ENCODE results near the gene UTS2.

UTS2 gene

GRCh38 chr1:7863756-7864328 lies 11.0 kb upstream of the UTS2 start:
- DNase-seq (ENCODE audit: low read depth) = no peak
- H3K4me3 ChIP-seq (ENCODE audit: low read depth, low read length) = no peak overlapping the region
- in situ Hi-C loops (cut with HindIII; ENCODE audit: low sequenced_read_pairs) = no loop called here
- no peak for TF ChIP-seq CTCF (IDR thresholded peaks at IDR 0.05; ENCODE audit: low read depth, low read length, missing control alignments)

- TF ChIP-seq CTCF (IDR thresholded peaks at IDR 0.05; ENCODE audit: low read depth, low read length, missing control alignments) = no peak
- DNase-seq (ENCODE audit: low read depth) = no peak
- H3K4me3 ChIP-seq (ENCODE audit: low read depth, low read length) = no peak overlapping the region
- in situ Hi-C loops (cut with HindIII; ENCODE audit: low sequenced_read_pairs) = no loop called here
Measured at GRCh38 chr1:7862211-7863060, 9.6 kb upstream of the UTS2 start.

GRCh38 chr1:7861452-7861851 lies 8.6 kb upstream of the UTS2 start:
- DNase-seq (ENCODE audit: low read depth) = no peak
- in situ Hi-C loops (cut with HindIII; ENCODE audit: low sequenced_read_pairs) = no loop called here
- TF ChIP-seq CTCF (IDR thresholded peaks at IDR 0.05; ENCODE audit: low read depth, low read length, missing control alignments) = no peak
- H3K4me3 ChIP-seq (ENCODE audit: low read depth, low read length) = no peak overlapping the region

DNA sequence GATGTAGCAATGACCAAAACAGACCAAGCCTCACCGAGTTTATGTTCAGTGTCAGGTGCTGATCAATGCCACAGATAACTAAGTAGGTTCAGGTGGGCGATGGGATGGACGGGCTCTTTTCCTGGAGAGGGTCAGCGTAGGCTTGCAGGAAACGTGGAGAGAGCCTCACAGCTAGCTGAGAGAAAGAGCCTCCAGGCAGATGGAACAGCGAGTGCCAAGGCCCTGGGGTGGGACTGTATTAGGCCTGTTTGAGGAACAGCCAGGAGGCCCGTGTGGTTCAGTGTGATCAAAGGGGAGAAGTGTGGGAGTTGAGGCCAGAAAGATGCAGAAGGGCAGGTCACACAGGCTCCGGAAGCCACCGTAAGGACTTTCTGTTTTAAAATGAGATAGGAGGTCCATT lies 7.3 kb upstream of the UTS2 start:
- no peak for TF ChIP-seq CTCF (IDR thresholded peaks at IDR 0.05; ENCODE audit: low read depth, low read length, missing control alignments)
- in situ Hi-C loops (cut with HindIII; ENCODE audit: low sequenced_read_pairs) = no loop called here
- no peak for DNase-seq (ENCODE audit: low read depth)
- H3K4me3 ChIP-seq (ENCODE audit: low read depth, low read length) = no peak overlapping the region

- TF ChIP-seq CTCF (IDR thresholded peaks at IDR 0.05; ENCODE audit: low read depth, low read length, missing control alignments) = no peak
- in situ Hi-C loops (cut with HindIII; ENCODE audit: low sequenced_read_pairs) = no loop called here
- DNase-seq (ENCODE audit: low read depth) = no peak
- H3K4me3 ChIP-seq (ENCODE audit: low read depth, low read length) = no peak overlapping the region
Measured at GRCh38 chr1:7859406-7859805, 6.5 kb upstream of the UTS2 start.

GRCh38 chr1:7857985-7858384 lies 5.1 kb upstream of the UTS2 start:
- TF ChIP-seq CTCF (IDR thresholded peaks at IDR 0.05; ENCODE audit: low read depth, low read length, missing control alignments) = no peak
- H3K4me3 ChIP-seq (ENCODE audit: low read depth, low read length) = no peak overlapping the region
- no peak for DNase-seq (ENCODE audit: low read depth)
- in situ Hi-C loops (cut with HindIII; ENCODE audit: low sequenced_read_pairs) = no loop called here

All from astrocyte of the cerebellum (primary cell).